ENCODE results near the gene ITPRIPL2.

Gene ITPRIPL2

GRCh38 chr16:19108409-19109287 lies 5.1 kb upstream of the ITPRIPL2 start:
- H3K9me2 ChIP-seq (replicated peaks; ENCODE audit: low read depth, low read length) = no peaks in the 10 kb centered on the region
- H3K4me2 ChIP-seq (ENCODE audit: low read depth, low read length, poor library complexity, severe bottlenecking) = no peak overlapping the region
- H3K4me1 ChIP-seq (ENCODE audit: insufficient read depth, low read length, poor library complexity, severe bottlenecking) = no peaks in the 10 kb centered on the region
- H3F3A ChIP-seq (ENCODE audit: low read depth) = no peaks in the 10 kb centered on the region
- no peaks in the 10 kb centered on the region for H3K79me2 ChIP-seq (ENCODE audit: insufficient read depth, low read length)
- no peak overlapping the region for H2AFZ ChIP-seq (ENCODE audit: low read length)
- no peak overlapping the region for H3K9ac ChIP-seq (ENCODE audit: low read depth, low read length, poor library complexity, severe bottlenecking)
- no peaks in the 10 kb centered on the region for H3K27me3 ChIP-seq (ENCODE audit: insufficient read depth, low read length, poor library complexity, severe bottlenecking)
- H3K36me3 ChIP-seq (ENCODE audit: insufficient read depth, low read length) = no peaks in the 10 kb centered on the region
- H3K4me3 ChIP-seq (ENCODE audit: low read length, poor library complexity, severe bottlenecking) = no peak overlapping the region
- H4K20me1 ChIP-seq (ENCODE audit: insufficient read depth, low read length, poor library complexity, severe bottlenecking) = no peaks in the 10 kb centered on the region
- TF ChIP-seq EZH2phosphoT487 (IDR thresholded peaks at IDR 0.05; ENCODE audit: borderline replicate concordance) = no peak
- TF ChIP-seq, protein P1, sequence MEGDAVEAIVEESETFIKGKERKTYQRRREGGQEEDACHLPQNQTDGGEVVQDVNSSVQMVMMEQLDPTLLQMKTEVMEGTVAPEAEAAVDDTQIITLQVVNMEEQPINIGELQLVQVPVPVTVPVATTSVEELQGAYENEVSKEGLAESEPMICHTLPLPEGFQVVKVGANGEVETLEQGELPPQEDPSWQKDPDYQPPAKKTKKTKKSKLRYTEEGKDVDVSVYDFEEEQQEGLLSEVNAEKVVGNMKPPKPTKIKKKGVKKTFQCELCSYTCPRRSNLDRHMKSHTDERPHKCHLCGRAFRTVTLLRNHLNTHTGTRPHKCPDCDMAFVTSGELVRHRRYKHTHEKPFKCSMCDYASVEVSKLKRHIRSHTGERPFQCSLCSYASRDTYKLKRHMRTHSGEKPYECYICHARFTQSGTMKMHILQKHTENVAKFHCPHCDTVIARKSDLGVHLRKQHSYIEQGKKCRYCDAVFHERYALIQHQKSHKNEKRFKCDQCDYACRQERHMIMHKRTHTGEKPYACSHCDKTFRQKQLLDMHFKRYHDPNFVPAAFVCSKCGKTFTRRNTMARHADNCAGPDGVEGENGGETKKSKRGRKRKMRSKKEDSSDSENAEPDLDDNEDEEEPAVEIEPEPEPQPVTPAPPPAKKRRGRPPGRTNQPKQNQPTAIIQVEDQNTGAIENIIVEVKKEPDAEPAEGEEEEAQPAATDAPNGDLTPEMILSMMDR (conservative IDR thresholded peaks at IDR 0.05; ENCODE audit: low read length) = no peak
- H3K9me3 ChIP-seq (ENCODE audit: insufficient read depth, low read depth, low read length) = no peaks in the 10 kb centered on the region; the same call in 1 of the 2 replicates

GRCh38 chr16:19109288-19109664 lies 4.5 kb upstream of the ITPRIPL2 start:
- Histone ChIP-seq H3K79me2 (ENCODE audit: insufficient read depth, low read length) (no peaks in the 10 kb centered on the region), H3K9me3 (ENCODE audit: insufficient read depth, low read depth, low read length) (no peaks in the 10 kb centered on the region; the same call in 1 of the 2 replicates), H3F3A (ENCODE audit: low read depth) (no peaks in the 10 kb centered on the region), H3K4me2 (ENCODE audit: low read depth, low read length, poor library complexity, severe bottlenecking) (no peak overlapping the region), H3K9ac (ENCODE audit: low read depth, low read length, poor library complexity, severe bottlenecking) (no peak overlapping the region), H3K4me3 (ENCODE audit: low read length, poor library complexity, severe bottlenecking) (no peak overlapping the region), H3K4me1 (ENCODE audit: insufficient read depth, low read length, poor library complexity, severe bottlenecking) (no peaks in the 10 kb centered on the region), H4K20me1 (ENCODE audit: insufficient read depth, low read length, poor library complexity, severe bottlenecking) (no peaks in the 10 kb centered on the region), H3K36me3 (ENCODE audit: insufficient read depth, low read length) (no peaks in the 10 kb centered on the region), H2AFZ (ENCODE audit: low read length) (no peak overlapping the region), H3K9me2 (replicated peaks; ENCODE audit: low read depth, low read length) (no peaks in the 10 kb centered on the region), H3K27me3 (ENCODE audit: insufficient read depth, low read length, poor library complexity, severe bottlenecking) (no peaks in the 10 kb centered on the region)
- TF ChIP-seq, protein P1 (conservative IDR thresholded peaks at IDR 0.05; ENCODE audit: low read length) = no peak
- no peak for TF ChIP-seq EZH2phosphoT487 (IDR thresholded peaks at IDR 0.05; ENCODE audit: borderline replicate concordance)

- no peaks in the 10 kb centered on the region for H3K36me3 ChIP-seq (ENCODE audit: insufficient read depth, low read length)
- H3K4me1 ChIP-seq (ENCODE audit: insufficient read depth, low read length, poor library complexity, severe bottlenecking) = no peaks in the 10 kb centered on the region
- no peak overlapping the region for H2AFZ ChIP-seq (ENCODE audit: low read length)
- no peak overlapping the region for H3K9ac ChIP-seq (ENCODE audit: low read depth, low read length, poor library complexity, severe bottlenecking)
- TF ChIP-seq EZH2phosphoT487 (IDR thresholded peaks at IDR 0.05; ENCODE audit: borderline replicate concordance) = no peak
- TF ChIP-seq, protein P1 (conservative IDR thresholded peaks at IDR 0.05; ENCODE audit: low read length) = no peak
- H4K20me1 ChIP-seq (ENCODE audit: insufficient read depth, low read length, poor library complexity, severe bottlenecking) = no peaks in the 10 kb centered on the region
- no peaks in the 10 kb centered on the region for H3K9me2 ChIP-seq (replicated peaks; ENCODE audit: low read depth, low read length)
- H3K4me2 ChIP-seq (ENCODE audit: low read depth, low read length, poor library complexity, severe bottlenecking) = no peak overlapping the region
- H3K4me3 ChIP-seq (ENCODE audit: low read length, poor library complexity, severe bottlenecking) = no peak overlapping the region
- H3K9me3 ChIP-seq (ENCODE audit: insufficient read depth, low read depth, low read length) = no peaks in the 10 kb centered on the region; the same call in 1 of the 2 replicates
- H3K79me2 ChIP-seq (ENCODE audit: insufficient read depth, low read length) = no peaks in the 10 kb centered on the region
- no peaks in the 10 kb centered on the region for H3K27me3 ChIP-seq (ENCODE audit: insufficient read depth, low read length, poor library complexity, severe bottlenecking)
- H3F3A ChIP-seq (ENCODE audit: low read depth) = no peaks in the 10 kb centered on the region
Measured at GRCh38 chr16:19110537-19111360, 3.0 kb upstream of the ITPRIPL2 start.

All from Loucy (cell line).